ENCODE measurements around the gene RBP5.
A peak's percentile ranks its signal among the peaks of the same experiment; 100 is the strongest.
"Not testable (repeated sequence)": the region's sequence is repeated elsewhere in the genome, so short reads cannot be mapped to it uniquely, and the experiment has no call there.

The RBP5 gene

GRCh38 chr12:7122811-7123769 is 5.6 kb downstream of the RBP5 start:
- DNase-seq (ENCODE audit: low read depth in 2 of 2) = no peak

- DNase-seq (ENCODE audit: low read depth in 2 of 2) = no peak
Observed at GRCh38 chr12:7121324-7121723, 7.4 kb downstream of the RBP5 start.

GRCh38 chr12:7120166-7120565 is 8.5 kb downstream of the RBP5 start:
- no peak for DNase-seq (ENCODE audit: low read depth in 2 of 2)

- no peak for DNase-seq (ENCODE audit: low read depth in 2 of 2)
Observed at GRCh38 chr12:7118881-7119280, 9.8 kb downstream of the RBP5 start.

- DNase-seq (ENCODE audit: low read depth in 2 of 2) = no peak
Observed at GRCh38 chr12:7117670-7118069, 11.0 kb downstream of the RBP5 start.

GRCh38 chr12:7116916-7117315 is 11.8 kb downstream of the RBP5 start:
- no peak for DNase-seq (ENCODE audit: low read depth in 2 of 2)

- no peak for DNase-seq (ENCODE audit: low read depth in 2 of 2)
Observed at GRCh38 chr12:7116196-7116595, 12.5 kb downstream of the RBP5 start.

GRCh38 chr12:7114851-7115250 is 13.8 kb downstream of the RBP5 start:
- no peak for DNase-seq (ENCODE audit: low read depth in 2 of 2)

GRCh38 chr12:7114008-7114407 is 14.7 kb downstream of the RBP5 start:
- no peak for DNase-seq (ENCODE audit: low read depth in 2 of 2)

- no peak for DNase-seq (ENCODE audit: low read depth in 2 of 2)
Observed at GRCh38 chr12:7113389-7113871, 15.3 kb downstream of the RBP5 start.

- no peak for DNase-seq (ENCODE audit: low read depth in 2 of 2)
Observed at GRCh38 chr12:7112041-7112440, 16.6 kb downstream of the RBP5 start.

GRCh38 chr12:7110661-7111060 is 18.0 kb downstream of the RBP5 start:
- no peak for DNase-seq (ENCODE audit: low read depth in 2 of 2)

- DNase-seq (ENCODE audit: low read depth in 2 of 2) = no peak
Observed at GRCh38 chr12:7109572-7109920, 19.1 kb downstream of the RBP5 start.

GRCh38 chr12:7108796-7109571 is 19.7 kb downstream of the RBP5 start, which contains the start of gene C1RL:
TSS of gene C1RL (minus strand) at chr12:7109214. CDS start at chr12:7109180, 34 bp downstream.
- DNase-seq (ENCODE audit: low read depth in 2 of 2) = peak; percentile 64 to 88

- DNase-seq (ENCODE audit: low read depth in 2 of 2) = peak; percentile 48 to 67
Observed at GRCh38 chr12:7108003-7108795, 20.5 kb downstream of the RBP5 start.

GRCh38 chr12:7107636-7108002 is 21.1 kb downstream of the RBP5 start:
- no peak for DNase-seq (ENCODE audit: low read depth in 2 of 2)

- DNase-seq (ENCODE audit: low read depth in 2 of 2) = not testable (repeated sequence)
Observed at GRCh38 chr12:7107181-7107580, 21.5 kb downstream of the RBP5 start.

GRCh38 chr12:7106082-7106481 is 22.6 kb downstream of the RBP5 start:
- DNase-seq (ENCODE audit: low read depth in 2 of 2) = no peak

- DNase-seq (ENCODE audit: low read depth in 2 of 2) = no peak
Observed at GRCh38 chr12:7103837-7104584, 24.7 kb downstream of the RBP5 start.

- no peak for DNase-seq (ENCODE audit: low read depth in 2 of 2)
Observed at GRCh38 chr12:7102582-7102981, 26.1 kb downstream of the RBP5 start.

GRCh38 chr12:7101694-7102131 is 27.0 kb downstream of the RBP5 start:
- no peak for DNase-seq (ENCODE audit: low read depth in 2 of 2)

Data from stimulated activated CD4-positive, alpha-beta T cell treated with anti-CD3 and anti-CD28 coated beads, Interleukin-12 subunit alpha, Interleukin-12 subunit beta, amount 100 ng/mL, for 24 hours (primary cell).